Adipocyte (in vitro differentiated cells): Measurements from ENCODE around the gene EXOC3L1.
A peak's percentile ranks its signal among the peaks of the same experiment; 100 is the strongest.

Experiments used
- DNase-seq: peaks from one replicate; pipeline ENCODE4 v3.0.0-alpha.2; 2015; ENCODE audit warnings: low read depth
- H3K27me3 ChIP-seq: replicated peaks from 2 replicates; pipeline ENCODE4 v1.7.0; 2013; ENCODE audit warnings: mild to moderate bottlenecking, low read length, moderate library complexity; ENCODE audit not compliant: control insufficient read depth, insufficient read depth
- H3K36me3 ChIP-seq: 2 replicates; pipeline ENCODE4 v1.7.0; 2013; ENCODE audit warnings: low read length, mild to moderate bottlenecking, moderate library complexity; ENCODE audit not compliant: control insufficient read depth, insufficient read depth, severe bottlenecking
- H3K4me1 ChIP-seq: 2 replicates; pipeline ENCODE4 v1.7.0; 2013; ENCODE audit warnings: mild to moderate bottlenecking, low read length, moderate library complexity; ENCODE audit not compliant: control insufficient read depth, insufficient read depth
- H3K4me3 ChIP-seq: 2 replicates; pipeline ENCODE4 v1.7.0; 2013; ENCODE audit warnings: mild to moderate bottlenecking, low read length, moderate library complexity
- H3K9ac ChIP-seq: 2 replicates; pipeline ENCODE4 v1.7.0; 2013; ENCODE audit warnings: mild to moderate bottlenecking, low read length, moderate library complexity
- H3K9me3 ChIP-seq: 2 replicates; pipeline ENCODE4 v1.7.0; 2013; ENCODE audit warnings: mild to moderate bottlenecking, low read length, moderate library complexity; ENCODE audit not compliant: control insufficient read depth

EXOC3L1 gene

DNA sequence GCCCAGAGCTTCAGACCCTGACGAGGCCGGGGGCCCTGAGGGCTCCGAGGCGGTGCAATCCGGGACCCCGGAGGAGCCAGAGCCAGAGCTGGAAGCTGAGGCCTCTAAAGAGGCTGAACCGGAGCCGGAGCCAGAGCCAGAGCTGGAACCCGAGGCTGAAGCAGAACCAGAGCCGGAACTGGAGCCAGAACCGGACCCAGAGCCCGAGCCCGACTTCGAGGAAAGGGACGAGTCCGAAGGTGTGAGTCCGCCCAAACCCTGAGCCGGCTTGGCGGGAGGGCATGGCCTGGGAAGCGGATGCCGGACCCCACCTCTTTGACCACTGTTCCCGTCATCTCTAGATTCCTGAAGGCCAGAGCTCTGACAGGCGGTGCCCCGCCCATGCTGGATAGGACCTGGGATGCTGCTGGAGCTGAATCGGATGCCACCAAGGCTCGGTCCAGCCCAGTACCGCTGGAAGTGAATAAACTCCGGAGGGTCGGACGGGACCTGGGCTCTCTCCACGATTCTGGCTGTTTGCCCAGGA is 15.2 kb downstream of the EXOC3L1 start:
- peaks cover 27% of the 10 kb centered on the region for H3K4me1 ChIP-seq
- peak overlapping the region; percentile 85 for H3K9ac ChIP-seq
- no peaks in the 10 kb centered on the region for H3K36me3 ChIP-seq
- no peak for DNase-seq
- H3K27me3 ChIP-seq = no peaks in the 10 kb centered on the region
- peak overlapping the region; percentile 80 for H3K4me3 ChIP-seq
- H3K9me3 ChIP-seq = no peaks in the 10 kb centered on the region

DNA sequence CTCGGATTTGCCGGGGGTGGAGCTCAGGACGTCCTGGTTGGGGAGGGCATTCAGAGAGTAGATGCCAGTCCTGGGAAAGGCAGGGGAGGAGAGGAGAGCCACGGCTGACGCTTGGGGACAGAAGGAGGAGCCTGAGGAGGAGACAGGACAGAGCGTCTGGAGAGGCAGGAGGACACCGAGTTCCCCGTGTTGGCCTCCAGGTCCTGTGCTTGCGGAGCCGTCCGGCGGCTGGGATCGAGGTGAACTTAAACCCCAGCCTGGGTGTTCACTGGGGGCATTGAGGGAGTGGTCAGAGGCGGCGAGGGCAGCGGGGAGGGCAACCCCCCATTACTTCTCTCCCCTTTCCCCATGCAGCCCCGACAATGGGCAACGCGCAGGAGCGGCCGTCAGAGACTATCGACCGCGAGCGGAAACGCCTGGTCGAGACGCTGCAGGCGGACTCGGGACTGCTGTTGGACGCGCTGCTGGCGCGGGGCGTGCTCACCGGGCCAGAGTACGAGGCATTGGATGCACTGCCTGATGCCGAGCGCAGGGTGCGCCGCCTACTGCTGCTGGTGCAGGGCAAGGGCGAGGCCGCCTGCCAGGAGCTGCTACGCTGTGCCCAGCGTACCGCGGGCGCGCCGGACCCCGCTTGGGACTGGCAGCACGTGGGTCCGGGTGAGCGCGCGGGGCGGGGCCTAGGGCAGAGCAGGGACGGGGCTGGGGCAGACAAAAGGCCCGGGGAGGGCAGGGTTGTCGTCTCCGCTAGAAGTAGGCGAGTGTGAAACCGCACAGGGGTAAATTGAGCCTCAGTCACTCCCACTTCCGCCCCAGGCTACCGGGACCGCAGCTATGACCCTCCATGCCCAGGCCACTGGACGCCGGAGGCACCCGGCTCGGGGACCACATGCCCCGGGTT is 15.9 kb downstream of the EXOC3L1 start:
- peak overlapping the region; percentile 85 for H3K9ac ChIP-seq
- H3K27me3 ChIP-seq = no peaks in the 10 kb centered on the region

DNA sequence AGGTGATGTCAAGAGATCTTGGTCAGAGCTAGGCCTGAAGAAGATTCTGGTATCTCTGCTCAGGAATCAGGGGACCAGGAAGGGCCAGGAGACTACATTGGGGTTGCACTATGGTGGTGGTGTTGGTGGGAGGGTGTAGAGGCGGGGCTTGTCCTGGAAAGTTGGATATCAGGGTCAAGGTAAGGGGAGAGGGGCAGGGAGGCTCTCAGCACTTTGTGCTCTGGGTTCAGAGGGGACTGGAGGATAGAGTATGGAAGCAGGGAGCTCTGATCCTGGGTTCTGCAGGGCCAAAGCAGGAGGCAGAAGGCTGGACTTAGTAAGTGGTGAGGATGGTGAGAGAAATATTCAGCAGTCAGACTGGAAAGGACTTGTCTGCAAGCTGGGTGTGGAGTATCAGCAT is 16.6 kb downstream of the EXOC3L1 start:
- Histone ChIP-seq H3K4me1 (peaks cover 33% of the 10 kb centered on the region), H3K27me3 (no peaks in the 10 kb centered on the region), H3K9ac (peak overlapping the region; percentile 85), H3K9me3 (no peaks in the 10 kb centered on the region), H3K4me3 (peak overlapping the region; percentile 80), H3K36me3 (no peaks in the 10 kb centered on the region)
- DNase-seq = no peak

More for the DNA sequence above, 15.9 kb downstream of the EXOC3L1 start:
- H3K4me1 ChIP-seq = peaks cover 33% of the 10 kb centered on the region
- peak overlapping the region; percentile 80 for H3K4me3 ChIP-seq
- H3K9me3 ChIP-seq = no peaks in the 10 kb centered on the region
- H3K36me3 ChIP-seq = no peaks in the 10 kb centered on the region
- peak; percentile 94 for DNase-seq

DNA sequence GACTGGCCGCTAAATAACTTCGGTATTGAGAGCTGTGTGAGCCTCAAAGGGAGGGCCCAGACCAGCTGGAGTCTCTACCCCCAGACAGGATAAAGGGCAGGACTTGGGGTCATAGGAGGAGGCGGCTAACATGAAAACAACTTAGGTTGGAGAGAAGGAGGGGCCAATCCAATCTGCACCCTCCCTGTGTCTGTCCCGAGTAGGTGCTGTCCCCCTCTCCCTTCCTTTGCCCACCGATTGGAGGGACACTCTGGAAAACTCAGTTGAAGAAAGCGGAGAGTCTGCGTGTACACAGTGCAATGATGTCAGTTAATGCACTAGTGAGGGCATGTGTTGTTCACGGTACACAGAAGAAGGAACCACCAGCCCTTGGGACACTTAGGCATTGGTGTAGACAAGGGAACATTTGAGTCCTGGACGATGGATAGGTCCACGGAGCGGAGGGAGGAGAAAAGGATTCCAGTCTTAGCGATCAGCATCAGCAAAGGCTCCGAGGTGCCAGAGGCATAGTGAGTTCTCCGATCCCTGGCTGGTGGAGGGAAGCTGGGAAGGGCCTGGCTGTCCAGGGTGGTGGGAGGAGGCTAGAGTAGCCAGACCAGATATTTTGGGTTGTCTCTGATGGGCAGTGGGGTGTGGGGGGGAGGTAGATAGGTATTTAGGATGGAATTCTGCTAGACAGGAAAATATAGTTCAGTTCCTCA is 18.8 kb downstream of the EXOC3L1 start:
- H3K9ac ChIP-seq = peak overlapping the region; percentile 83
- peaks cover 33% of the 10 kb centered on the region for H3K4me1 ChIP-seq
- peak overlapping the region; percentile 70 for H3K4me3 ChIP-seq
- peak; percentile 49 for DNase-seq
- no peaks in the 10 kb centered on the region for H3K27me3 ChIP-seq
- H3K9me3 ChIP-seq = no peaks in the 10 kb centered on the region
- H3K36me3 ChIP-seq = no peaks in the 10 kb centered on the region

GRCh38 chr16:67170168-67170948 is 19.6 kb downstream of the EXOC3L1 start, which contains the start of gene NOL3:
NOL3 (plus strand) TSS chr16:67170538.
- H3K9ac ChIP-seq = peak within 1 kb of the TSS; percentile 90
- H3K36me3 ChIP-seq = no peaks in the 10 kb centered on the region
- peak within 1 kb of the TSS; percentile 81 for H3K4me3 ChIP-seq
- peaks cover 33% of the 10 kb centered on the region for H3K4me1 ChIP-seq
- peak; percentile 93 for DNase-seq
- H3K9me3 ChIP-seq = no peaks in the 10 kb centered on the region
- no peaks in the 10 kb centered on the region for H3K27me3 ChIP-seq

- H3K27me3 ChIP-seq = peaks cover 5% of the 10 kb centered on the region
Observed at GRCh38 chr16:67169642-67170167, 20.2 kb downstream of the EXOC3L1 start.

GRCh38 chr16:67169011-67169451 is 20.9 kb downstream of the EXOC3L1 start:
- no peaks in the 10 kb centered on the region for H3K9me3 ChIP-seq
- no peak for DNase-seq
- peaks cover 37% of the 10 kb centered on the region for H3K4me1 ChIP-seq
- peaks cover 5% of the 10 kb centered on the region for H3K27me3 ChIP-seq
- peak overlapping the region; percentile 90 for H3K9ac ChIP-seq
- H3K4me3 ChIP-seq = peak overlapping the region; percentile 81
- H3K36me3 ChIP-seq = no peaks in the 10 kb centered on the region

More at GRCh38 chr16:67169642-67170167, 20.2 kb downstream of the EXOC3L1 start:
- H3K4me1 ChIP-seq = peaks cover 39% of the 10 kb centered on the region
- DNase-seq = peak; percentile 53
- no peaks in the 10 kb centered on the region for H3K9me3 ChIP-seq
- H3K36me3 ChIP-seq = no peaks in the 10 kb centered on the region
- H3K9ac ChIP-seq = peak overlapping the region; percentile 90
- peak overlapping the region; percentile 81 for H3K4me3 ChIP-seq

DNA sequence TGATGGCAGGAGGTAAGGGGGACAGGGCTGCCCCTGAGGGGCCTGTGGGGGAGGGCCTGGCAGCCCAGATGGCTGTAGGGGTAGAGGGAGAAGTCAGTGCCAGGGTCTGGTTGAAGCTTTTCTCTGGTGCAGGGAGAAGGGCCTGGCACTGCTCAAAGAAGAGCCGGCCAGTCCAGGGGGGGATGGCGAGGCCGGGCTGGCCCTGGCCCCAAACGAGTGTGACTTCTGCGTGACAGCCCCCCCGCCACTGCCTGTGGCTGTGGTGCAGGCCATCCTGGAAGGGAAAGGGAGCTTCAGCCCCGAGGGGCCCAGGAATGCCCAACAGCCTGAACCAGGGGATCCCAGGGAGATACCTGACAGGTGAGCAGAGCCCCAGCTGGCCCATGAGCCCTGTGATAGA is 22.3 kb downstream of the EXOC3L1 start:
- no peaks in the 10 kb centered on the region for H3K9me3 ChIP-seq
- peaks cover 5% of the 10 kb centered on the region for H3K27me3 ChIP-seq
- DNase-seq = no peak
- H3K36me3 ChIP-seq = no peaks in the 10 kb centered on the region
- H3K4me3 ChIP-seq = no peak overlapping the region
- H3K4me1 ChIP-seq = peaks cover 31% of the 10 kb centered on the region
- no peak overlapping the region for H3K9ac ChIP-seq

DNA sequence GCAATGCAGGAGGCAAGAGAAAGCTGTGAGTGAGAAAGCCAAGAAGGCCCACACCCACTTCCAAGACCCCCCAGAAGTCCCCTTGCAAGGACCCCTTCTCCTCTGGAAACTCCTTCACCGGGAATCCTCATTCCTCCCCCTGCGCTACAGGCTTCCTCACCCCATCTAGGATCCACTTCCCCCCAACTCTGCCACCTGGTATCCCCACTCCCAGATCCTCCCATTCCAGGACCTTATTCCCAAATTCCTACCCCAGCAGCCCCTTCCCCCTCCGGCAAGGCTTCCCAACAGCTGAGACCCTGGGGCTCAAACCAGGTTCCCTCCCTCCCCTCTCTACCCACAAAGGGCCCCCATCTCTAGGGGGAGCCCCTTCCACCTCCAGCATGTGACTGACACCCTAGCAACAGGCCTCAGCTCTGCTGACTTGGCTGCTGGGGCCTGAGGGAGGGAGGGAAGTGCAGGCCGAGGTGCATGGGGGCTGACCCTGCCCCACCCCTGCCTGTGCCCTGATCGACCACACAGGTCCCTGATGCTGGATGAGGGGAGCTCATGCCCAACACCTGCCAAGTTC is 23.3 kb downstream of the EXOC3L1 start:
- Histone ChIP-seq H3K4me3 (no peak overlapping the region), H3K4me1 (peaks cover 32% of the 10 kb centered on the region), H3K27me3 (peaks cover 5% of the 10 kb centered on the region), H3K36me3 (no peaks in the 10 kb centered on the region), H3K9ac (no peak overlapping the region), H3K9me3 (no peaks in the 10 kb centered on the region)
- DNase-seq = no peak

DNA sequence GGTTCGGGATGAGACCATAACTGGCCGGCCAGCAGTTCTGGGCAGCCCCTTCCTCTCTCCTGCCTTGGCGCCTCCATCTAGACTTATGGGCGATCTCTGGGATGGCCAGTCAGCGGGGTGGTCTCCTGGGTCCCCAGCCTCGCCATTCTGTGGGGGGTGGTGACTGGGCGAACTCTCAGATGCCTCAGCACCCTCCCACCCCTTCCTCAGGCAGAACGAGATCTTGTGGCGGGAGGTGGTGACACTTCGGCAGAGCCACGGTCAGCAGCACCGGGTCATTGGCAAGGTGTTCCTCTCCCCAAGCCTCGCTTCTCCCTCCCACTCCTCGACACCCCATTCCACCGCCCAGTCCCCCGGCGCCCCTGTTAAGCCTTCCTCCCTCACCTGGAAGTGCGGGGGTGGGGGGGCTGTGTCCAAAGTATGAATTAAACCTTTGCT is 23.8 kb downstream of the EXOC3L1 start:
- DNase-seq = no peak
- Histone ChIP-seq H3K9ac (no peak overlapping the region), H3K36me3 (no peaks in the 10 kb centered on the region), H3K27me3 (peaks cover 5% of the 10 kb centered on the region), H3K9me3 (no peaks in the 10 kb centered on the region), H3K4me3 (no peak overlapping the region), H3K4me1 (peaks cover 35% of the 10 kb centered on the region)
